NCI-H2107 (cell line): ENCODE results near the gene ARF4.
"Not testable (repeated sequence)": the region's sequence is repeated elsewhere in the genome, so short reads cannot be mapped to it uniquely, and the experiment has no call there.

Experiments
- DNase-seq: peaks from one replicate; lab custom pipeline; 2025; lab: John Stamatoyannopoulos, UW

ARF4 gene

DNA sequence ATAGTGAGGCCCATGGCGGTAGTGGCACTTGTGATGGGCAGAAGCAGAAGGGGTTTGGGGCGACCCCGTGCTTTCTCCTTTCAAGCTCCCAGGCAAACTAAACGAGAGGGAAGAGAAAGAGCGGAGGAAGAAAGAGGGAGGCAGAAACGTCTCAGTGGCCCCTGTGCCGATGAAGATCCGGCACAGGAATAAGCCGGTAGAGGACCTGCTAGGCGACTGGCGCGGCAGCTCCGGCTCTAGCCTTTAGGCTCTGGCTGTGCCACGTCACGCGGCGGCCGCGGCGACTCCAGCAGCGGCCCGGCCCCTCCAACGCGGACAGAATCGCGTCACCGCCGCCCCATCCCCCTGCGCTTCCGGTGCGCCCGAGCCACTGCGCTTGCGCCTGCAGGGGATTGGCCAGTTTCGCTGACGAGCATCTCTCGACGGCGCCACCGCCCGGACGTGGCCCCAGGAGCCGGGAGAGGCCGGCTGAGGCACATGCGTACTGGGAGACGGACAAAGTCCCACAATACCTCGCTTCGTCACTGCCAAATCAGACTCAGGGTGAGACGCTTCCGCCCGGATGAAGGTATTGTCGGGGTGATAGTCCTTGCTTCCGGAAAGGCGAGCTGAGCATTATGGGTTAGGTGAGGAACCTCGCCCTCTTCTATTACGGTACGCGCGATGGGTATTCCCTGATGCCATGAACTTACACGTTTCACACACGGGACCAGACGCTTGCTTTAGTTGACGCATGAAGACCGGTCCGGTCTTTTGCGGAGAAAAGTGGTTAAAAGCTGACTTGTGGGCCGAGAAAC lies at the start of gene ARF4:
ARF4 (minus strand) TSS at position 218 of the 797 bp plus-strand sequence; CDS start at position 14, 204 bp downstream.
- DNase-seq = peak; percentile 87

DNA sequence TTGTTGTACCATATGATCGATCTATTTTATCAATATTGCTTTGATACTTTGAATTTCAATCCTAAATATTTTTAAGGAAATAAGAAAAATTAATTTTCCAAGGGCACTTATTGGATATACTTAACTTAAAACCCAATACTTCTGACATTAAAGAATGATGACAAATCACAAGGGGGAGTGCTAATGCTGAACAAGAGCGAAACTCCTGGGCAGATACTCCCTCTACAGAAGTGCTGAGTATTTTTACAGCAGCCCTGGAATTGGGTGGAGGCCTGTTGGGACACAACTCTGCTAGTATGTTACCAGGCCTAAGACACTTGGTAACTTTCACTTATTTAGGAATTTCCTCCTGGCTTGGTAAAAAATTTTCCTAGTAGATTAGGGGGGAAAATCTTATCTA lies 49.6 kb upstream of the ARF4 start:
- DNase-seq = no peak

DNA sequence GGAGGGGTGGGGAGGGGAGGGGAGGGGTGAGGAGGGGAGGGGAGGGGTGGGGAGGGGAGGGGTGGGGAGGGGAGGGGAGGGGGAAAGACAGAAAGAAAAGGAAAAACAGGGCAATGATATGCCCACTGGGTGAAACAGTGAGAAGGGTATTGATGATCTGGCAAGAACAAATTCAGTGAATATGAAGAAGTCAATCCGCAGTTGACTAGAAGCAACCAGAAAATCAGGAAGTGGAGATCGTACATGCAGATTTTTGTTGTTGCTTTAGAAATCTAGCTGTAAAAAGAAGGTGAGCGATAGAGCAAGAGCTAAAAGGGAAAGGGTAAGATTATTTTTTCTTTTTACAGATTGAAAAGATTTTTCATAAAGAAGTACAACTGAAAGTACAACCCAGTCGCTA lies 47.6 kb upstream of the ARF4 start:
- DNase-seq = no peak

DNA sequence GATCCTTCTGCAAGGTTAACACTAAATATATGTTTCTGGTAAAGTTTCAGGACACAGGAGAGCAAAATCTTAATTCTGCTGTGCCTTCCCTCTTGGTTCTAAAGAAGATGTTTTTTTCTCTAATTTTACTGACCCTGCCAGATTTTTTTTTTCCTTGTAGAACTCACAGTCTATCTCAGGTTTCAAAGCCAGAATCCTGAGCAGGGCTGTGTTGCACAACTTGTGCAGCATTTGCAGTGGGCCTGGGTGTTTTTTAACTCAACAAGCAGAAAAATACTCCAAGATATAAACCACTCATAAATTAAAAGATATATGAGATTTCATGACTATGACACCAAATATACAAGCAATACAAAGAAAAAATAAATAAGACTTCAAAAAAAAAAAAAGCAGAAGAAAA lies 40.2 kb upstream of the ARF4 start:
- DNase-seq = no peak

DNA sequence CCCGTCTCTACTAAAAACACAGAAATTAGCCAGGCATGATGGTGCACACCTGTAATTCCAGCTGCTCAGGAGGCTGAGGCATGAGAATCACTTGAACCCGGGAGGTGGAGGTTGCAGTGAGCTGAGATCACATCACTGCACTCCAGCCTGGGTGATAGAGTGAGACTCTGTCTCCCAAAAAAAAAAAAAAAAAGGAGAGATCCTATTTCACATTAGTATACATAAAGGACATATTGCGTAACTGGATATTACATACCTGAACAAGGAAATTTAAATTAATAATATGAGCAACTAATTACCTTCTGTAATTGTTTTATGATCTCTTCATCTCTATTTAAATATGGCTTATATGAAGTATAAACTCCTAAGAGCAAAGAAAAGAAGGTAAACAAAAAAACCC lies 37.1 kb upstream of the ARF4 start:
- DNase-seq = not testable (repeated sequence)

DNA sequence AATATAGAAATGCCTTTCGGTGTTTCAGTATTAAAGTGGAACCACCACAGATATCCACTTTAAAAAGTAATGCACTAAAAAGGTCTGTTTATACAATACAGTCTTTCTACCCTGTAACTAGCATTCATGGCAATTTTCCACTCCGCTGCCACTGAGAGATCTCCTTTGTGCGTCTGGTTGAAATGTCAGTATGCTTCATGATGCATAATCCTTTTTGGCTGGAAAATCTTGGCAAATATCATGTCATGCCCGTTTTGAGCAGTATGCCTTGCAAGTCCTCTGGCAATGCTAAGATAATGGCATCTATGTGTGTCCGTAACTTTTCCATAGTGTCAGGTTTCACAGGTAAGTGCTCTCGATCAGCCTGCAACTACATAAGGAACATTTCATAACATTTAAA lies 30.8 kb upstream of the ARF4 start:
- peak; percentile 41 for DNase-seq

DNA sequence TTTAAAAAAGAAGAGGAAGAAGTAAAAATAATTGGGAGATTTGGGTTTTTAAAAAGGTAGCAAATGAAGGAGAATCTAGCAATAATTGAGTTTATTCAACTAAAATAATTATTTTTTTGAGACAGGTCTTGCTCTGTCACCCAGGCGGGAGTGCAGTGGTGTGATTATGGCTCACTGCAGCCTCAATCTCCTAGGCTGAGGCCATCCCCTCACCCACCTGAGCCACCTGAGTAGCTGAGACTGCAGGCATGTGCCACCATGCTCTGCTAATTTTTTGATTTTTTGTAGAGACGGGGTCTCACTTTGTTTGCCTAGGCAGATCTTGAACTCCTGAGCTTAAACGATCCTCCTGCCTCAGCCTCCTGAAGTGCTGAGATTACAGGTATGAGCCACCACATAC lies 27.7 kb upstream of the ARF4 start:
- no peak for DNase-seq

DNA sequence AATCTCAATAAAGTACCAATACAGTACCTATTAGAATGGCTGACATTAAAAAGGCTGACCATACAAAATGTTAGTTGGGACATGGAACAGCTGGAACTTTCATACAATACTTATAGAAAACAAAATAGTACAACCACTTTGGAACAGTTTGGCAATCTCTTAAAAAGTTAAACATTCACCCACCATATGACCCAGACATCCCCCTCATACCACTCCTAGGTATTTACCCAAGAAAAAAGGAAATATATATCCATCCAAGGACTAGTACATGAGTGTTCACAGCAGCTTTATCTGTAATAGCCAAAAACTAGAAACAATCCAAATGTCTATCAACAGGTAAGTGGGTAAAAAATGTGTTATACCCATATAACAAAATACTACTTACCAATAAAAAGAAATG lies 25.2 kb upstream of the ARF4 start:
- no peak for DNase-seq

DNA sequence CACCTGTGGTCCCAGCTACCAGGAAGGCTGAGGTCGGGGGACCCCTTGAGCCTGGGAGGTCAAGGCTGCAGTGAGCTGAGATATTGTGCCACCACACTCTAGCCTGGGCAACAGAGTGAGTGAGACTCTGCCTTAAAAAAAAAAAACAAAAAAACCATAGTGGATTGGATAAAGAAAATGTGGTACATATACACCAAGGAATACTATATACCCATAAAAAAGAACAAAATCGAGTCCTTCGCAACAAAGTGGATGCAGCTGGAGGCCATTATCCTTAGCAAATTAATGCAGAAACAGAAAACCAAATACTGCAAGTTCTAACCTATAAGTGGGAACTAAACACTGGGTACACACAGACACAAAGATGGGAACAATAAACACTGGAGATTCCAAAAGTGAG lies 20.6 kb upstream of the ARF4 start:
- no peak for DNase-seq

DNA sequence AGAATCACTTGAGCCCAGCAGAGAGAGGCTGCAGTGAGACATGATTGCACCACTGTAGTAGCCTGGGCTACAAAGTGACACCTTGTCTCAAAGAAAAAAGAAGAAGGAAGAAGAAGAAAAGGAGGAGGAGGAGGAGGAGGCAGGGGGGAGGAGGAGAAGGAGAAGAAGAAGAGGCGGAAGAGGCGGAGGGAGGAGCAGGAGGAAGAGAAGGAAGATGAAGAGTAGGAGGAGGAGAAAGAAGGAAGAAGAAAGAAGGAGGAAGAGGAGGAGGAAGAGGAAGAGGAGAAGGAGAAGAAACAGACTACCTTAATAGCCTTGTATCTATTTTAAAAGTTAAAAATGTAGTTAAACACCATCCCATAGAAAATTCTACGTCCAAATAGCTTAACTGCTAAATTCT lies 19.1 kb upstream of the ARF4 start:
- no peak for DNase-seq

DNA sequence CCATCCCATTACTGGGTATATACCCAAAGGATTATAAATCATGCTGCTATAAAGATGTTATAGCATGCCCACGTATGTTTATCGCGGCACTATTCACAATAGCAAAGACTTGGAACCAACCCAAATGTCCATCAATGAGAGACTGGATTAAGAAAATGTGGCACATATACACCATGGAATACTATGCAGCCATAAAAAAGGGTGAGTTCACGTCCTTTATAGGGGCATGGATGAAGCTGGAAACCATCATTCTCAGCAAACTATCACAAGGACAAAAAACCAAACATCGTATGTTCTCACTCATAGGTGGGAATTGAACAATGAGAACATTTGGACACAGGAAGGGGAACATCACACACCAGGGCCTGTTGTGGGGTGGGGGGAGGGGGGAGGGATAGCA lies 14.7 kb upstream of the ARF4 start:
- not testable (repeated sequence) for DNase-seq

DNA sequence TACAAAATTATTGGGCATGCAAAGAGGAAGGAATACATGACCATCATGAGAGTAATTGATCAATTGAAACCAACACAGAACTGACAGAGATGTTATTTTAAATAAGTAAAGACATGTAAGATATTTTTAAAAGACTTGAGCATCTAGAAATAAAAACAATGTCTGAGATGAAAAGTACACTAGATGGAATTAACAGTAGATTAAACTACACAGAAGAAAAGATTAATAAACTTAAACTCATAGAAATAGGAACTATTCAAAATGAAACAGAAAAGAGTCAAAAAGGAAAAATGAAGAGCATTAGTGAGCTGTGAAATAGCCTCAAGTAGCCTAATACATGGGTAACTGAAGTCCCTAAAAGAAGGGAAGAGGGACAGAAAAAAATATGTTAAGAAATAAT lies 8.5 kb upstream of the ARF4 start:
- no peak for DNase-seq

DNA sequence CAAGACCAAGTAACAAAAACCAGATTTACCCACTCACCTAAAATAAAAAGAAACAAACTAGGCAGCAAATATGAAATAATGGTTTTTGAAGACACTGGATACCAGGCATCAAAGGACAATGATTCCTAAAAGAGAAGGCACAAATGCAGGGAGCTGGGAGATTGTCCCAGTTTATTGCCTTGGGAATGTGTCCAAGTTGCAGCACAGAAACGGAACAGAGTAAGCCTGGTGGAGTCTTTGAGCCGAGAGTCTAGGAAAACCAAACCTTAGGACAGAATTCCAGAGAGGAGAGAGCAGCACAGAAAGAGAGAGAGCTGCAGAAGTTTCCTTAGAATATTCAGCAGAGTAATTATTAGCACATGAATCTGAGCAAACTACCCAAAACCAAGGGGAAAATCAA lies 7.8 kb upstream of the ARF4 start:
- DNase-seq = no peak

DNA sequence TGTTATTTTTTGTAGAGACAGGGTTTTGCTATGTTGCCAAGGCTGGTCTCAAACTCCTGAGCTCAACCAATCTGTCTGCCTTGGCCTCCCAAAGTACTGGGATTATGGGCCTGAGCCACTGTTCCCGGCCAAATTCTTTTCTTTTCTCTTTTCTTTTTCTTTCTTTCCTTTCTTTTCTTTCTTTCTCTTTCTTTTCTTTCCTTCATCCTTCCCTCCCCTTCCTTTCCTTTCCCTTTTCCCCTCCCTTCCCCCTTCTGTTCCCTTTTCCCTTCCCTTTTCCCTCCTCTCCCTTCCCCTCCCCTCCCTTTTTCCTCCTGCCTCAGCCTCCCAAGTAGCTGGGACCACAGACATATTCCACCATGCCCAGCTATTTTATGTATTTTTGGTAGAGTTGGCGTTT lies 3.1 kb upstream of the ARF4 start:
- DNase-seq = no peak

DNA sequence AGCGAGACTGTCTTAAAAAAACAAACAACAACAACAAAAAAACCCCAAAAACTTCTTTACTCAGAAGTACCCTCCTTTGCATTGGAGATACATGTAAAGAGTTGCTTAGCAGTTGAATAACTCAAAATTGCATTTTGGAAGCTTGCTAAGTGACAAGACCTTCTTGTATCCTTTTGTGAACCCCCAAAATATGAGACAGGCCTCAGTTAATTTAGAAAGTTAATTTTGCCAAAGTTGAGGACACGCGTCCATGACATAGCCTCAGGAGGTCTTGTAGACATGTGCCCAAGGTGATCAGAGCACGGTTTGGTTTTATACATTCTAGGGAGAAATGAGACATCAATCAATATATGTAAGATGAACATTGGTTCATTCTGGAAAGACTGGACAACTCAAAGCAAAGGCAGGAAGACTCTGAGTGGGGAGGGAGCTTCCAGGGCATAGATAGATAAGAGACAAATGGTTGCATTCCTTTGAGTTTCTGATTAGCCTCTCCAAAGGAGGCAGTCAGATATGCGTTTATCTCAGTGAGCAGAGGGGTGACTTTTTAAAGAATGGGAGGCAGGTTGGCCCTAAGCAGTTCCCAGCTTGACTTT lies 1.7 kb upstream of the ARF4 start:
- DNase-seq = no peak

DNA sequence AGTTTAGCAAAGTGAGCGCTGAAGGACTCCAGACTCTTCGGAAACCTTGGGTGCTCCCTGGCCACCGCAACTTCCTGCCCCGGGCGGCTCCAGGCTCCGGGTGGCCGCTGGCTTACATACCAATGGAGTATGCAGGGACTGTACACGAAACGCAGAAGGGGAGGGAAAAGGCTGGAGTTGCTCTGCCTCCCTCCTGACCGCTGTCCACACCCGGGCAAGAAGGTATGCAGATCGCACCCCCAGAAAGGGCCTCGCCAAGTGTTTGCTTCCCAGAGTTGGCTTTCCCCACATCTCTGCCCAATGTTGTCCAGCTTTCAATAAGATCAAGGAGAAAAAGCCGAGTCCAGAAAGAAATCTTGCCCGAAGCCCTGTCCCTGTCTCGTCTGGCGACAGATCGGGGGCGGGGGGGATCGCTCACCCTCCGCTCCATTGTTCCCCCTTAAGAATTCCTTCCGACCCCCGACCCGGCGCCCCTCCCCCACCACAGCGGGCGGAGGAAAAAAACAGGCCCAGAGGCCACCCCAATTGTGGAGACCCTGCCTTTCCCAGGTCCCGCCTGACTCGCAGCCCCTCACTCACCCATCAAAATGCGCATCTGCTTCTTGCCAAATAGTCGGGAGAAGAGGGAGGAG lies 533 bp downstream of the ARF4 start:
- DNase-seq = no peak

DNA sequence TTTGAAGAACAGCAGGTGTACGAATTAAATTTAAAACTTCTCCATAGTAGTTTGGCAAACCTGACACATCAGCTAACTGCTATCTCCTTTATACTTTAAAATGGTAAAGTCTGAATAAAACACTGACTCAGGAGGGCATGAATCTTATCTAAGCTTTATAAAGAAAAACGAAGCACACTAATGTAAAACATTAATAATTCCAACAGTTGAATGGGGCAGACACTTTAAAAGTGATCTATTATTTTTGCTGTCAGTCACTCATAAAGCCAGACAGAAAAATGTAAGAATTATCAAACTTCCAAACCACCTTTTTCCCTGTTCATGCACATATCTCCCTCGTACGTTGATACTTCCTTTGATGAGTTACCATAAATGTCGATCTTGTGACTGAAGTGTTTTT lies 2.6 kb downstream of the ARF4 start:
- DNase-seq = no peak

DNA sequence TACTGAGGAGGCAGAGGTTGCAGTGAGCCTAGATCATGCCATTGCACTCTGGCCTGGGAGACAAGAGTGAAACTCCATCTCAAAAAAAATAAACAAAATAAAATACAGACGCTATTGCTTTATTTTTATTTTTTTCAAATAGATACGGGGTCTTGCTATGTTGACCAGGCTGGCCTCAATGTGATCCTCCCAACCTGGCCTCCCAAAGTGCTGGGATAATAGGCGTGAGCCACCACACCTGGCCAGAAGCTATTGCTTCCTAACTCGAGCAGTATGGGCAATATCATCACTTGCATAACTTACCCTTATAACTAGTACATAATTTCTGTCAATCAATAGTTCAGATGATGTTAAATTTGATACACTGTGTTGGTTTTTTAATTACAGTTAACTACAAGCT lies 3.0 kb downstream of the ARF4 start:
- DNase-seq = no peak

DNA sequence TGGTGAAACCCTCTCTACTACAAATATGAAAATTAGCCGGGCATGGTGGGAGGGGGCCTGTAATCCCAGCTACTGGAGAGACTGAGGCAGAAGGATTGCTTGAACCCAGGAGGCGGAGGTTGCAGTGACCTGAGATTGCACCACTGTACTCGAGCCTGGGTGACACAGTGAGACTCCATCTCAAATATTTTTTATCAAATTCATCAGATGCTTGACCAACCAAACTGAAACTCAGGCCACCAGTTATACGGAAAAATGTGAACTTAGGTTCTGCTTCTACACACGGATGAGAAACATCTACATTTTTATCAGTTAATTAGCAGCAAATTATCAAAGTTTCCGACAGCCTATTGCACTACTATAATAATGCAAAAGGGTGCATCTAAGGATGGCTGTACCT lies 4.8 kb downstream of the ARF4 start:
- no peak for DNase-seq

DNA sequence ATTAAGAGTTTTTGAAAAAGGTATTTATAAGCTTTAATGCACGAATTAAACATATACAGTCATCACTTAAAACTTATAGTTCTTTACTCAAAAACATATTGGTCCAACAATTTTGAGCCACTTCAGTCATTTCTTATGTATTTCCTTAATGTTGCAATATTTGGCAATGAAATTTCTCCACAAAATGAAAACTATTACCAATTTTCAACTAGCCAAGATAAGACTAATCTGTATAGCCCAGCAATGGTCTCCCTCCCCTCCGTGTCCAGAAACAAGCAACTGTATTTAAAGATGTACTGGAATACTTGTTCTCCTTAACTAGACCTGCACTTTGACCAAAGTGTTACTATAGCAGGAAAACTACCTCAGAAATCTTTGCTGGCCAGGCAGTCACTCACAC lies 9.2 kb downstream of the ARF4 start:
- no peak for DNase-seq

DNA sequence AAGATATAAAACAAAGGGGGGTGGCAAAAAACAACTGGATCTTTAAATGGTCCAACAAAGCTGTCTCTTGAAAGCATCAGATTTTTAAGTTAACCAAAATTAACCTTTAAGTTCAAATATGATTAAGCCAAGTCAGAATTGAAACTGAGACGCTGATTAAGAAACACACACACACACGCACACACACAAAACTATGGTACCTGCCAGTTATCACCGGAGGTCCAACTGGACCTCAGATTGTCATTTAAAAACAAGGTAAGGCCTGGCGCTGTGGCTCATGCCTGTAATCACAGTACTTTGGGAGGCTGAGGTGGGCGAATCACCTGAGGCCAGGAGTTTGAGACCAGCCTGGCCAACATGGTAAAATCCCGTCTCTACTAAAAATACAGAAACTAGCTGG lies 10.4 kb downstream of the ARF4 start:
- no peak for DNase-seq

DNA sequence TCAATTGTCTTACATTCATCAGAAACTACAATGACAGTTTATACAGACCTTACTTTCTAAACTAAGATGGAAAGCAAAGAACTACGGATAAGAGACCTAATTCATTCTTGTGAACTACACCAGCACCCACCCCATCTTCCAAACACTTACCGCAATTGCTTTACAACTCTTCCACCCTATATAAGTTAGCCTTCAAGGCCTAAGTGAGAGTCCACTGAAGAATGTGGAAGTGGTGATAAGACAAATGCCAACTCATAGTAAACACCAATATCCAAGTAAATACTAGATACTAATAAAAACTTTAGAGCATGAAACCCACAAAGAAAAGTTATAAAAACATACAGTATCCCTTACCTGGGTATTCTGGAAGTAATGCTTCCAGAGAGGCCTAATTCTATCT lies 13.6 kb downstream of the ARF4 start:
- no peak for DNase-seq

DNA sequence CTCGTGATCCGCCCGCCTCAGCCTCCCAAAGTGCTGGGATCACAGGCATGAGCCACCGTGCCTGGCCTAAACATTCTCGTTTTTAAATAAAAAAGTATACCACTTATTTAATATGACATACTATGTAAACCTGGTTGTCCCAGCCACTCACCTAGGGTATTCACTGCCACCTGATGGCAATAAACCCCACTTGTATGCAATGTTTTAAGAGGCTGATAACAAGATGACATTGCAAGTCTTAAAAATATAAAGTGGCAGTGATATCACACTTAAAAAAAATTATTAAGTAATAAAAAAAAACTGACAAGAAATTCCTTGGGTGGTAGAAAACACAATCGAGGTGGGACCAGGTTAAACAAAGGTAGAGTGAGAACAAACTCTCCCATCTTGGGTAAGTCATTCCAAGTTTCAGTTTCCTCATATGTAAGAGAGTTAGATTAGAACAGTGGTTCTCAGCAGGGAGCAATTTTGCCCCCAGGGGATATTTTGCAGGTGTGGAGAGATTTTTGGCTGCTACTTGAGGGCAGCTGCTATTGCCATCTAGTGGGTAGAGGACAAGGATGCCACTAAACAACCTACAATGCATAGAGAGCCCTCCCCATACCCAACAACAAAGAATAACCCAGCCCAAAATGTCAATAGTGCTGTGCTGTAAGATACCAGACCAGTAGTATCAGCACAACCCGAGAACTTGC lies 14.5 kb downstream of the ARF4 start:
- DNase-seq = no peak
